Subcutaneous adipose tissue (tissue), 4 donors: ENCODE measurements around the gene BBX. TPM values are rescaled to one million over a fixed set of nuclear protein-coding genes. Genes with fewer than 3 reads are reported as not detected.

Source experiments
- total RNA-seq, 4 donors: library from RNA; depleted of rRNA; stranded (reverse); fragments of >200 nt; gene quantifications; one replicate each; pipeline ENCODE4 v1.1.0, GENCODE V29; 2016
- TF ChIP-seq, protein P1 (sequence below): fragments of 450-650 bp; IDR thresholded peaks from one replicate; pipeline ENCODE4 v1.5.1; 2016; ENCODE audit warnings: low read depth, mild to moderate bottlenecking, control low read depth, antibody characterized with exemption, moderate library complexity

Gene BBX
- total RNA-seq, 4 donors from 2014 or later = 38.3 to 69.4 (median 48.0) TPM

GRCh38 chr3:107800710-107801109, 277.9 kb downstream of the BBX start:
- TF ChIP-seq, protein P1, sequence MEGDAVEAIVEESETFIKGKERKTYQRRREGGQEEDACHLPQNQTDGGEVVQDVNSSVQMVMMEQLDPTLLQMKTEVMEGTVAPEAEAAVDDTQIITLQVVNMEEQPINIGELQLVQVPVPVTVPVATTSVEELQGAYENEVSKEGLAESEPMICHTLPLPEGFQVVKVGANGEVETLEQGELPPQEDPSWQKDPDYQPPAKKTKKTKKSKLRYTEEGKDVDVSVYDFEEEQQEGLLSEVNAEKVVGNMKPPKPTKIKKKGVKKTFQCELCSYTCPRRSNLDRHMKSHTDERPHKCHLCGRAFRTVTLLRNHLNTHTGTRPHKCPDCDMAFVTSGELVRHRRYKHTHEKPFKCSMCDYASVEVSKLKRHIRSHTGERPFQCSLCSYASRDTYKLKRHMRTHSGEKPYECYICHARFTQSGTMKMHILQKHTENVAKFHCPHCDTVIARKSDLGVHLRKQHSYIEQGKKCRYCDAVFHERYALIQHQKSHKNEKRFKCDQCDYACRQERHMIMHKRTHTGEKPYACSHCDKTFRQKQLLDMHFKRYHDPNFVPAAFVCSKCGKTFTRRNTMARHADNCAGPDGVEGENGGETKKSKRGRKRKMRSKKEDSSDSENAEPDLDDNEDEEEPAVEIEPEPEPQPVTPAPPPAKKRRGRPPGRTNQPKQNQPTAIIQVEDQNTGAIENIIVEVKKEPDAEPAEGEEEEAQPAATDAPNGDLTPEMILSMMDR = no peak

GRCh38 chr3:107803170-107803569, 280.4 kb downstream of the BBX start:
- TF ChIP-seq, protein P1 = no peak

- TF ChIP-seq, protein P1 = no peak
Measured at GRCh38 chr3:107806021-107806420, 283.3 kb downstream of the BBX start.

- TF ChIP-seq, protein P1 = no peak
Measured at GRCh38 chr3:107806536-107806935, 283.8 kb downstream of the BBX start.

DNA sequence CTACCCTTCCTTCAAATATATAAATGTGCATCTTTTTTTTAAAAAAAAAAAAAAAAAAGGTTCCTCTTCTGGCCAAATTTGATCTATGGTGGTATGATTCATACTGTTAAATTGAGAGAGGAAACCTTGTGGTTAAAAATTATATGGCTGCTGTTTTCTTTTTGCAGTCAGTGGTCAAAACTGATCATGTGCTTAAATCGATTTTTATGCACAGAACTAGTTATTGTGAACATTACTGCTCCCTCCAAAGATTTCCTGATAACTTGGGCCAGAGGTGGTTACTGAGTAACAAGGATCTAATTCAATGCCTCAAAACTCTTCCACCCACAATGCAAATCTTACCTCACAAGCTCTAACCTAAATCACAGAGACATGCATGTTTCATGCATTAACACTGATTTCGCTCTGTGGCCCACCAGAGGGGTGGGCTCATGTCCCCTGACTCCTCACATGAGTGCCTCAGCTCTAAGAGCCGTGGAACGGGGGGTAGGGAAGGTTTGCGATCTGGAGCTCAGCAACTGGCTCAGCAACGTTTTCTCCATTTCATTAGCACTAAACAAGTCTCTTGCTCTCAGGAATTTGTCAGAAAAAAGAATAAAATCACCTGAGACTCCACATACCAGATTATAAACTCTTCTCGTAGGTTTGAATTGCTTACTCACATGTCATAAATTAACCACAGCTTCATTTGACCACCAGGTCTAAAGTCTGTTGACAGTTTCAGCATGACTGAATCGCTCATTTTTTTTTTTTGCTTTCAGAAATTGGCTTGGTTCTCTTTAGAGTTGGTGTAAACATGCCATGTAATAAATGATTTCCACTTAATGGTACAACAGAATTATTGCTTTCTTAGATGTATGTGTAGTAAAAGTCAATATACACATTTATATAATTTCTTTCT, 287.7 kb downstream of the BBX start:
- TF ChIP-seq, protein P1 = no peak

DNA sequence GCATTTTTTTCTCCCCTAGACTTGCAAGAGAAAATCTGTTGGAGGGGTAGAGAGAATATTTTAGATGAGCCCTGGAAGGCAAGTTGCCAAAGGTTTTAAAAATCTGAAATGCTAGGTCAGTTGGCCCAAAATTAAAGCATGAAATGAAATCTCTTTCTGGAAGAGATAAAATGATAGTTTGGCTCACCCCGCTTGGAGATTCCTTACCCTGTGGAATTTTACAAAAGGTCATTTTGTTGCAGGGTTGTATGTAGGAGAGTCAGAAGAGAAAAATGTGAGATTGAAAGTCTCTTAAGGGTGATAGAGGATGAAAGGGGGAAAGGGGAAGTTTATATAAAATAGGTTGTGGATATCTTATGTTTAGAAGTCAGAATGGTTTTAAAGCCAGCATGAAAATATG, 290.3 kb downstream of the BBX start:
- TF ChIP-seq, protein P1 = no peak

GRCh38 chr3:107816107-107816506, 293.3 kb downstream of the BBX start:
- TF ChIP-seq, protein P1 = no peak
